Measurements from ENCODE around the gene GGA2.

The GGA2 gene

DNA sequence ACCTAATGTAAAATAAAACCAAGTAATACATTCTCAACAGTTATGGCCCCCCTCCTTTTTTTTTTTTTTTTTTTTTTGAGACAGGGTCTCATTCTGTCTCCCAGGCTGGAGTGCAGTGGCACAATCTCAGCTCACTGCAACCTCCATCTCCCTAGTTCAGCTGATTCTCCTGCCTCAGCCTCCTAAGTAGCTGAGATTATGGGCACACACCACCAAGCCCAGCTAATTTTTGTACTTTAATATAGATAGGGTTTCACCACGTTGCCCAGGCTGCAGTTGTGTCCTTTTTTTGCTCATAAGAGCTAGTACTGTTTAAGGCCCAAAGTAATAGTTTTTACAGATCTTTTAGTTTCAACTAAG is 28.6 kb upstream of the GGA2 start:
- Histone ChIP-seq H3K27me3 (ENCODE audit: control insufficient read depth, insufficient read depth, low read length) (no peaks in the 10 kb centered on the region), H3K9ac (ENCODE audit: low read length) (no peak overlapping the region), H3K4me3 (ENCODE audit: low read depth, low read length) (no peak overlapping the region), H3K4me1 (ENCODE audit: control insufficient read depth, insufficient read depth, low read length) (no peaks in the 10 kb centered on the region), H3K36me3 (ENCODE audit: control insufficient read depth, insufficient read depth, low read length) (peaks cover 91% of the 10 kb centered on the region), H3K9me3 (ENCODE audit: control insufficient read depth, insufficient read depth, low read depth, low read length) (no peaks in the 10 kb centered on the region), H3K27ac (ENCODE audit: low read depth, low read length) (peak overlapping the region; percentile 80; the same call in 1 of the 2 replicates)

GRCh38 chr16:23537390-23537789 is 27.1 kb upstream of the GGA2 start:
- Histone ChIP-seq H3K27me3 (ENCODE audit: control insufficient read depth, insufficient read depth, low read length) (no peaks in the 10 kb centered on the region), H3K36me3 (ENCODE audit: control insufficient read depth, insufficient read depth, low read length) (peaks cover 91% of the 10 kb centered on the region), H3K4me3 (ENCODE audit: low read depth, low read length) (no peak overlapping the region), H3K4me1 (ENCODE audit: control insufficient read depth, insufficient read depth, low read length) (no peaks in the 10 kb centered on the region), H3K27ac (ENCODE audit: low read depth, low read length) (no peak overlapping the region), H3K9me3 (ENCODE audit: control insufficient read depth, insufficient read depth, low read depth, low read length) (no peaks in the 10 kb centered on the region), H3K9ac (ENCODE audit: low read length) (no peak overlapping the region)

DNA sequence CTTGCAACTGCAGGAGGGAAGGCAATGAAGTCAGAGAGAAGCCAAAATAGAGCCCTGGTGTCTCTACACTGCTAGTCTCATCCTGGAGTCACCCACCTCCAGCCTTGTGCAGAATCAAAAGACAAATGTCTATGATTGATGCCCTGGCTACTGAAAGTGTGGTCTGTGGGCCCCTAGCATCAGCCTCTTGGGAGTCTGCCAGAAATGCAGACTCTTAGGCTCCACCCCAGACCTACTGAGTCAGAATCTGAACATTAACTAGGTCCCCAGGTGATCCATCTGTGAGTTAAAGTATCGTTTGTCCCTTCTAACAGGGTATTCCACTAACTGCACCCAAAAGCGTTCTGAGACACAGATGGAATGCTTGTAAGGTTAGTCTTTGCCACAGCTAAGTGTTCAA is 25.6 kb upstream of the GGA2 start:
- no peaks in the 10 kb centered on the region for H3K9me3 ChIP-seq (ENCODE audit: control insufficient read depth, insufficient read depth, low read depth, low read length)
- no peak overlapping the region for H3K27ac ChIP-seq (ENCODE audit: low read depth, low read length)
- no peak overlapping the region for H3K9ac ChIP-seq (ENCODE audit: low read length)
- no peak overlapping the region for H3K4me3 ChIP-seq (ENCODE audit: low read depth, low read length)
- no peaks in the 10 kb centered on the region for H3K27me3 ChIP-seq (ENCODE audit: control insufficient read depth, insufficient read depth, low read length)
- H3K4me1 ChIP-seq (ENCODE audit: control insufficient read depth, insufficient read depth, low read length): no peaks in the 10 kb centered on the region
- peaks cover 92% of the 10 kb centered on the region for H3K36me3 ChIP-seq (ENCODE audit: control insufficient read depth, insufficient read depth, low read length)

DNA sequence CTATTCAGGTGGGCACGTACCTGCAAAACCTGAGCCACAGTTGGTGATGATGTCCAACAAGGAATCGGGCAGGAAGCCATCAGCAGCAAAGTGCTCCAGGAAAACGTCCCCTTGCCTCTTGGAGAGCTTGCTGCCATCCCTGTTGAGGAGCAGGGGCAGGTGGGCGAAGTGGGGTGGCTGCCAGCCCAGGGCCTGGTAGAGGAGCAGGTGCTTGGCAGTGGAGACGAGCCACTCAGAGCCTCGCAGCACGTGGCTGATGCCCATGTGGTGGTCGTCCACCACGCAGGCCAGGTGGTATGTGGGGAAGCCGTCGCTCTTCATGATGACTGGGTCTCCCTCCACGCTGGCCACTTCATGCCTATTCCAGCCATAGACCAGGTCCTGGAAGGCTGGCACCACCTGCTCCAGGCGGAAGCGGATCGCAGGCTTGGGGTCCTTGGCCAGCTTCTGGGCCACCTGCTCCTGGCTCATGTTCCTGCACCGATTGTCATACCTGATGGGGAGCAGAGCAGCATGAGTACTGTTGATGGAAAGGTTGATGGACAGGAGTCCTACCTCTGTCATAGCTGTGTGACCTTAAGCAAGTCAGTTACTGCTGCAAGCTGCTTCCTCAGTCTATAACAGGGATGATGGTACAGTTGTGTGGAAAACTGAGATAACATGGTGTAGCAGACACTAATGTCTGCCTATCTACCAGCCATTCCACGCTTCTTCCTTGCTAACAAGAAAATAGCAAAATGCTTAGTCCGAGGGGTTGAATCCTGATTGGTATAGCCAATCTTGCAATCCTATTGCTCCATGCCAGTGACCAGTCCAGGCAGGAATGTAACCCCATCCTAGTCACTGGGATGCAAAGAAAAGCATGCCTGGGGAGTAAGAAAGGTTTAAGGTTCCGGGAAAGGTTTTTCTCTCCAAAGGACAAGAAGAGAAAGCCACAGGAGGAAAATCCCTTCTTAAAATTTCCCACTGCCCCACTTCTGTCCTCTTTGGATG is 24.9 kb upstream of the GGA2 start:
- no peak overlapping the region for H3K9ac ChIP-seq (ENCODE audit: low read length)
- peaks cover 91% of the 10 kb centered on the region for H3K36me3 ChIP-seq (ENCODE audit: control insufficient read depth, insufficient read depth, low read length)
- H3K27me3 ChIP-seq (ENCODE audit: control insufficient read depth, insufficient read depth, low read length): no peaks in the 10 kb centered on the region
- H3K4me1 ChIP-seq (ENCODE audit: control insufficient read depth, insufficient read depth, low read length): no peaks in the 10 kb centered on the region
- H3K27ac ChIP-seq (ENCODE audit: low read depth, low read length): no peak overlapping the region
- no peaks in the 10 kb centered on the region for H3K9me3 ChIP-seq (ENCODE audit: control insufficient read depth, insufficient read depth, low read depth, low read length)
- H3K4me3 ChIP-seq (ENCODE audit: low read depth, low read length): no peak overlapping the region

- H3K9me3 ChIP-seq (ENCODE audit: control insufficient read depth, insufficient read depth, low read depth, low read length): no peaks in the 10 kb centered on the region
- no peaks in the 10 kb centered on the region for H3K4me1 ChIP-seq (ENCODE audit: control insufficient read depth, insufficient read depth, low read length)
- no peaks in the 10 kb centered on the region for H3K27me3 ChIP-seq (ENCODE audit: control insufficient read depth, insufficient read depth, low read length)
- H3K36me3 ChIP-seq (ENCODE audit: control insufficient read depth, insufficient read depth, low read length): peaks cover 92% of the 10 kb centered on the region
- no peak overlapping the region for H3K4me3 ChIP-seq (ENCODE audit: low read depth, low read length)
- no peak overlapping the region for H3K27ac ChIP-seq (ENCODE audit: low read depth, low read length)
- no peak overlapping the region for H3K9ac ChIP-seq (ENCODE audit: low read length)
These were observed 22.2 kb upstream of the GGA2 start for GRCh38 chr16:23532448-23532847.

- no peaks in the 10 kb centered on the region for H3K9me3 ChIP-seq (ENCODE audit: control insufficient read depth, insufficient read depth, low read depth, low read length)
- H3K4me3 ChIP-seq (ENCODE audit: low read depth, low read length): no peak overlapping the region
- no peaks in the 10 kb centered on the region for H3K27me3 ChIP-seq (ENCODE audit: control insufficient read depth, insufficient read depth, low read length)
- H3K4me1 ChIP-seq (ENCODE audit: control insufficient read depth, insufficient read depth, low read length): no peaks in the 10 kb centered on the region
- H3K9ac ChIP-seq (ENCODE audit: low read length): no peak overlapping the region
- H3K36me3 ChIP-seq (ENCODE audit: control insufficient read depth, insufficient read depth, low read length): peaks cover 85% of the 10 kb centered on the region
- no peak overlapping the region for H3K27ac ChIP-seq (ENCODE audit: low read depth, low read length)
These were observed 19.8 kb upstream of the GGA2 start for GRCh38 chr16:23530062-23530461.

DNA sequence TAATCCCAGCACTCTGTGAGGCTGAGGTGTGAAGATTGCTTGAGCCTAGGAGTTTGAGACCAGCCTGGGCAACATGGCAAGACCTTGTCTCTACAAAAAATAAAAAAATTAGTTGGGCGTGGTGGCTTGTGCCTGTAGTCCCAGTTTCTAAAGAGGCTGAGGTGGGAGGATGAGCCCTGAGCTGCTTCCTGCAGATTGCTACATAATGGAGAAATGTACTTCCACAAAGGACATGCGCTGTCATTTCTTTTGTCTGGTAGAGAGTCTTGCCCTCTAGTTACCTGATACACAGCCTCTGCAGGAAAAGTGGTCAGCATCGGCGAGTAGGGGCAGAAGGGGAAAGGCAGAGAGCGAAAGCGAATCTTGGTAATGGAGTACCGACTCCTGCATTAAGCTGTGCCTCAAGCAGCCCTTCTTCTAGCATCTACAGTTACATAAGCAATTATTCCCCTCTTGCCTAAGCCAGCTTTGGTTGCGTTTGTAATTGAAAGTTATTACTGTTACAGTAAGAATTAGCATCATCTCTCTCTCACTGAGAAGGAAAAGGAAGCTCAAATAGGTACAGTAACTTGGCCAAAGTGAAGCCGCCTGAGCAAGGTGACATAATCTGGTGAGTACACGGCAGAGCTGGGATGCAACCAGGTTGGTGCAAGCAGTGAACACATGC is 18.5 kb upstream of the GGA2 start:
- H3K4me3 ChIP-seq (ENCODE audit: low read depth, low read length): no peak overlapping the region
- H3K4me1 ChIP-seq (ENCODE audit: control insufficient read depth, insufficient read depth, low read length): no peaks in the 10 kb centered on the region
- no peak overlapping the region for H3K9ac ChIP-seq (ENCODE audit: low read length)
- no peaks in the 10 kb centered on the region for H3K9me3 ChIP-seq (ENCODE audit: control insufficient read depth, insufficient read depth, low read depth, low read length)
- no peaks in the 10 kb centered on the region for H3K27me3 ChIP-seq (ENCODE audit: control insufficient read depth, insufficient read depth, low read length)
- no peak overlapping the region for H3K27ac ChIP-seq (ENCODE audit: low read depth, low read length)
- peaks cover 85% of the 10 kb centered on the region for H3K36me3 ChIP-seq (ENCODE audit: control insufficient read depth, insufficient read depth, low read length)

GRCh38 chr16:23527961-23528643 is 17.8 kb upstream of the GGA2 start:
- H3K4me3 ChIP-seq (ENCODE audit: low read depth, low read length): no peak overlapping the region
- H3K9me3 ChIP-seq (ENCODE audit: control insufficient read depth, insufficient read depth, low read depth, low read length): no peaks in the 10 kb centered on the region
- no peak overlapping the region for H3K27ac ChIP-seq (ENCODE audit: low read depth, low read length)
- H3K27me3 ChIP-seq (ENCODE audit: control insufficient read depth, insufficient read depth, low read length): no peaks in the 10 kb centered on the region
- H3K4me1 ChIP-seq (ENCODE audit: control insufficient read depth, insufficient read depth, low read length): no peaks in the 10 kb centered on the region
- H3K36me3 ChIP-seq (ENCODE audit: control insufficient read depth, insufficient read depth, low read length): peaks cover 85% of the 10 kb centered on the region
- no peak overlapping the region for H3K9ac ChIP-seq (ENCODE audit: low read length)

GRCh38 chr16:23524886-23525285 is 14.6 kb upstream of the GGA2 start:
- Histone ChIP-seq H3K9me3 (ENCODE audit: control insufficient read depth, insufficient read depth, low read depth, low read length) (no peaks in the 10 kb centered on the region), H3K4me1 (ENCODE audit: control insufficient read depth, insufficient read depth, low read length) (no peaks in the 10 kb centered on the region), H3K27me3 (ENCODE audit: control insufficient read depth, insufficient read depth, low read length) (no peaks in the 10 kb centered on the region), H3K9ac (ENCODE audit: low read length) (no peak overlapping the region), H3K36me3 (ENCODE audit: control insufficient read depth, insufficient read depth, low read length) (peaks cover 82% of the 10 kb centered on the region), H3K4me3 (ENCODE audit: low read depth, low read length) (no peak overlapping the region), H3K27ac (ENCODE audit: low read depth, low read length) (no peak overlapping the region)

GRCh38 chr16:23523876-23524385 is 13.6 kb upstream of the GGA2 start:
- Histone ChIP-seq H3K27ac (ENCODE audit: low read depth, low read length) (no peak overlapping the region), H3K27me3 (ENCODE audit: control insufficient read depth, insufficient read depth, low read length) (no peaks in the 10 kb centered on the region), H3K4me3 (ENCODE audit: low read depth, low read length) (no peak overlapping the region), H3K36me3 (ENCODE audit: control insufficient read depth, insufficient read depth, low read length) (peaks cover 81% of the 10 kb centered on the region), H3K9me3 (ENCODE audit: control insufficient read depth, insufficient read depth, low read depth, low read length) (no peaks in the 10 kb centered on the region), H3K4me1 (ENCODE audit: control insufficient read depth, insufficient read depth, low read length) (no peaks in the 10 kb centered on the region), H3K9ac (ENCODE audit: low read length) (no peak overlapping the region)

DNA sequence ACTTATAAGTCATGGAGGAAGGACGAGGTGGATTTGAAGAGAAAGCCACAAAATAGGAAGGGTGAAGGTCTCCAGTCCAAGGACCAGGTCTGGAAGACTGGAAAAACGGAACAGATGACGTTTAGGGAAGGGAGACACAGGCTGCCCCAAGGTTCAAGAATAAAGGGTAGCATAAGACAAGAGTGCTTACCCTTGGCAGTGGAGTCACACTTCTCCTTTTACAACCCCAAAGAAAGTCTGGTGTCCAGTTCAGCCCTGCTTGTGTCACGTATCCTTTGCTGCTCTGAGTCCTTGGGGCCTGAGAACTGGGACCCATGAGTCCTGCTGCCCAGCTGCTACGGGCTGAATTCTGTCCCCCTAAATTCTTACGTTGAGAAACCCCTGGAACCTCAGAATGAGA is 13.0 kb upstream of the GGA2 start:
- Histone ChIP-seq H3K36me3 (ENCODE audit: control insufficient read depth, insufficient read depth, low read length) (peaks cover 80% of the 10 kb centered on the region), H3K9me3 (ENCODE audit: control insufficient read depth, insufficient read depth, low read depth, low read length) (no peaks in the 10 kb centered on the region), H3K27ac (ENCODE audit: low read depth, low read length) (no peak overlapping the region), H3K4me3 (ENCODE audit: low read depth, low read length) (no peak overlapping the region), H3K27me3 (ENCODE audit: control insufficient read depth, insufficient read depth, low read length) (no peaks in the 10 kb centered on the region), H3K9ac (ENCODE audit: low read length) (no peak overlapping the region), H3K4me1 (ENCODE audit: control insufficient read depth, insufficient read depth, low read length) (no peaks in the 10 kb centered on the region)
